Peyer's patch (tissue), 4 donors: Measurements from ENCODE around the gene SLC40A1.

Experiments used
- CTCF ChIP-seq, 6 experiments: fragments of 450-650 bp in 4 of 6; fragments of 200-600 bp in 2 of 6; sonication (generic) in 1 of 6; IDR thresholded peaks; one replicate each; pipeline ENCODE4 v1.5.1; 2017 to 2019; ENCODE audit warnings: antibody characterized with exemption in 6 of 6, mild to moderate bottlenecking in 3 of 6, moderate library complexity in 1 of 6
- POLR2A ChIP-seq, 2 donors: fragments of 450-650 bp; IDR thresholded peaks; one replicate each; pipeline ENCODE4 v1.5.1; 2017; ENCODE audit warnings: antibody characterized with exemption in 2 of 2, mild to moderate bottlenecking in 2 of 2, moderate library complexity in 2 of 2

DNA sequence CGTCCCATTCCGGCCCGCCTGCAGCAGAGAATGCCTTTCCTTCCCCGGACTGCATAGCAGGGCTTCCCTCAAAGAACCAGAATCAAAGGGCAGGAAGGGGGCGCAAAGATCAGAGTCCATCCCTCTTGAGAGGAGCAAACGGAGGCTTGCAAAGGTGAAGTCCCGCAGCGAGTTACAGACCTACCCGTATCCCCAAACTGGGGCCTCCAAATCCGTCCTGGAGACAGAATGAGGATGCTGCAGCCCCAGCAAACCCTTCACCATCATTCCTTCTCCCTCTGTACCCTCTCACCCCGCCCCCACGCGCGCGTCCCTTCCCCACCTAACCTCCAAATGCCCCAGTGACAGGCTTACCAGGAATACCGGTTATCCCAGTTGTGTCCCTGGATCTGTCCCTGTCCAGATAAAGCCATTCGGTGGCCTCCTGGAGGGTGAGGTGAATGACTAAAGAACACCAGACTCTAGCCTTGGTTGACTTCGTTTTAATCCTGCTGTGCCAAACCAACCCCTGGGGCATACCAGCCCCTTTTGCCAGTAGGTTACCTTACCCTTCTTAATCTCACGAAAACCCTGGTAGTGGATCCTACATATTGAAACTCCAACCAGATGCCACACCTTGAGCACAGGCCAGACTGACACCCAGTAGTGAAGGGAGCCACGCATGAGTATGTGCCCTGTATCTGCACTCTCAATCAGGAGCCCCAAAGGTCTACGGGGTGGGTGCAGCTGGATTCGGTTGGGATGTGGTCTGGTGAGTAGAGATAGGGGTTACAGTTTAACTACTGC, 961 bp upstream of the SLC40A1 start:
- TF ChIP-seq CTCF (IDR thresholded peaks at IDR 0.05) (no peak), POLR2A (IDR thresholded peaks at IDR 0.05) (no peak)
